ENCODE data around the gene KIAA1671. TPM values are rescaled to one million over a fixed set of nuclear protein-coding genes. Genes with fewer than 3 reads are reported as not detected.
"Not testable (repeated sequence)": the region's sequence is repeated elsewhere in the genome, so short reads cannot be mapped to it uniquely, and the experiment has no call there.

The KIAA1671 gene
- total RNA-seq, 1 donor: 10.7 TPM

GRCh38 chr22:25235547-25236290 lies 283.2 kb downstream of the KIAA1671 start:
- H3K4me3 ChIP-seq (ENCODE audit: low read depth, low read length): no peak overlapping the region
- DNase-seq (ENCODE audit: low read depth): peak; percentile 64
- peak; percentile 50 for TF ChIP-seq CTCF (IDR thresholded peaks at IDR 0.05; ENCODE audit: insufficient read depth, low read length)

GRCh38 chr22:25236417-25236816 lies 283.9 kb downstream of the KIAA1671 start:
- no peak overlapping the region for H3K4me3 ChIP-seq (ENCODE audit: low read depth, low read length)
- no peak for TF ChIP-seq CTCF (IDR thresholded peaks at IDR 0.05; ENCODE audit: insufficient read depth, low read length)
- no peak for DNase-seq (ENCODE audit: low read depth)

- no peak for DNase-seq (ENCODE audit: low read depth)
- no peak overlapping the region for H3K4me3 ChIP-seq (ENCODE audit: low read depth, low read length)
- TF ChIP-seq CTCF (IDR thresholded peaks at IDR 0.05; ENCODE audit: insufficient read depth, low read length): no peak
Measured at GRCh38 chr22:25237503-25237902, 285.0 kb downstream of the KIAA1671 start.

GRCh38 chr22:25238058-25238457 lies 285.5 kb downstream of the KIAA1671 start:
- not testable (repeated sequence) for DNase-seq (ENCODE audit: low read depth)

More at GRCh38 chr22:25238058-25238457, 285.5 kb downstream of the KIAA1671 start:
- H3K4me3 ChIP-seq (ENCODE audit: low read depth, low read length): not testable (repeated sequence)

Small RNAs within 50 kb of the gene (small RNA-seq; reads per million reads assigned to genes)
- gene Z99916.2: not detected

Other genes starting within 250 kb of the KIAA1671 start
- gene PIWIL3, start 178.0 kb upstream of the KIAA1671 start, total RNA-seq (ENCODE audit: low replicate concordance): not detected in 2 replicates
- not detected in 2 replicates for gene SGSM1, start 146.5 kb upstream of the KIAA1671 start, total RNA-seq (ENCODE audit: low replicate concordance)
- gene LHFPL7, start 6.0 kb upstream of the KIAA1671 start, total RNA-seq (ENCODE audit: low replicate concordance): not detected in 2 replicates
- gene CRYBB3, start 247.1 kb downstream of the KIAA1671 start, total RNA-seq (ENCODE audit: low replicate concordance): not detected in 2 replicates

Data from fibroblast of the aortic adventitia (primary cell).